ENCODE results near the gene PLEKHO2.
"Not testable (repeated sequence)": the region's sequence is repeated elsewhere in the genome, so short reads cannot be mapped to it uniquely, and the experiment has no call there.

Gene PLEKHO2

GRCh38 chr15:64841344-64842095 is at the start of gene PLEKHO2:
TSS of gene PLEKHO2 (plus strand) at chr15:64841915. CDS start at chr15:64842017, 102 bp downstream.
- DNase-seq (ENCODE audit: low read depth in 2 of 2) = peak; percentile 69 to 80

GRCh38 chr15:64792282-64792681 is 49.4 kb upstream of the PLEKHO2 start:
- DNase-seq (ENCODE audit: low read depth in 2 of 2) = no peak

- not testable (repeated sequence) for DNase-seq (ENCODE audit: low read depth in 2 of 2)
Observed at GRCh38 chr15:64795299-64795698, 46.4 kb upstream of the PLEKHO2 start.

GRCh38 chr15:64795921-64796320 is 45.8 kb upstream of the PLEKHO2 start:
- not testable (repeated sequence) for DNase-seq (ENCODE audit: low read depth in 2 of 2)

- not testable (repeated sequence) for DNase-seq (ENCODE audit: low read depth in 2 of 2)
Observed at GRCh38 chr15:64798905-64799304, 42.8 kb upstream of the PLEKHO2 start.

- no peak for DNase-seq (ENCODE audit: low read depth in 2 of 2)
Observed at GRCh38 chr15:64800476-64800875, 41.2 kb upstream of the PLEKHO2 start.

GRCh38 chr15:64803526-64803925 is 38.2 kb upstream of the PLEKHO2 start:
- DNase-seq (ENCODE audit: low read depth in 2 of 2) = no peak

- no peak for DNase-seq (ENCODE audit: low read depth in 2 of 2)
Observed at GRCh38 chr15:64804619-64805018, 37.1 kb upstream of the PLEKHO2 start.

- no peak for DNase-seq (ENCODE audit: low read depth in 2 of 2)
Observed at GRCh38 chr15:64806509-64806908, 35.2 kb upstream of the PLEKHO2 start.

GRCh38 chr15:64807051-64807749 is 34.5 kb upstream of the PLEKHO2 start:
- no peak for DNase-seq (ENCODE audit: low read depth in 2 of 2)

- no peak for DNase-seq (ENCODE audit: low read depth in 2 of 2)
Observed at GRCh38 chr15:64807751-64808222, 33.9 kb upstream of the PLEKHO2 start.

- DNase-seq (ENCODE audit: low read depth in 2 of 2) = no peak
Observed at GRCh38 chr15:64808785-64809453, 32.8 kb upstream of the PLEKHO2 start.

GRCh38 chr15:64809649-64810496 is 31.8 kb upstream of the PLEKHO2 start:
- peak; percentile 21 to 44 for DNase-seq (ENCODE audit: low read depth in 2 of 2)

GRCh38 chr15:64810497-64811326 is 31.0 kb upstream of the PLEKHO2 start:
- no peak for DNase-seq (ENCODE audit: low read depth in 2 of 2)

- no peak for DNase-seq (ENCODE audit: low read depth in 2 of 2)
Observed at GRCh38 chr15:64813075-64813474, 28.6 kb upstream of the PLEKHO2 start.

GRCh38 chr15:64814283-64814682 is 27.4 kb upstream of the PLEKHO2 start:
- not testable (repeated sequence) for DNase-seq (ENCODE audit: low read depth in 2 of 2)

GRCh38 chr15:64814965-64815364 is 26.8 kb upstream of the PLEKHO2 start:
- DNase-seq (ENCODE audit: low read depth in 2 of 2) = not testable (repeated sequence)

GRCh38 chr15:64816452-64816851 is 25.3 kb upstream of the PLEKHO2 start:
- DNase-seq (ENCODE audit: low read depth in 2 of 2) = no peak

GRCh38 chr15:64824929-64825430 is 16.7 kb upstream of the PLEKHO2 start:
- no peak for DNase-seq (ENCODE audit: low read depth in 2 of 2)

All from stimulated activated CD8-positive, alpha-beta memory T cell treated with anti-CD3 and anti-CD28 coated beads, Interleukin-7, amount 100 ng/mL, for 1 hour (primary cell).